ENCODE results near the gene CTSZ.
"Not testable (repeated sequence)": the region's sequence is repeated elsewhere in the genome, so short reads cannot be mapped to it uniquely, and the experiment has no call there.

The CTSZ gene

DNA sequence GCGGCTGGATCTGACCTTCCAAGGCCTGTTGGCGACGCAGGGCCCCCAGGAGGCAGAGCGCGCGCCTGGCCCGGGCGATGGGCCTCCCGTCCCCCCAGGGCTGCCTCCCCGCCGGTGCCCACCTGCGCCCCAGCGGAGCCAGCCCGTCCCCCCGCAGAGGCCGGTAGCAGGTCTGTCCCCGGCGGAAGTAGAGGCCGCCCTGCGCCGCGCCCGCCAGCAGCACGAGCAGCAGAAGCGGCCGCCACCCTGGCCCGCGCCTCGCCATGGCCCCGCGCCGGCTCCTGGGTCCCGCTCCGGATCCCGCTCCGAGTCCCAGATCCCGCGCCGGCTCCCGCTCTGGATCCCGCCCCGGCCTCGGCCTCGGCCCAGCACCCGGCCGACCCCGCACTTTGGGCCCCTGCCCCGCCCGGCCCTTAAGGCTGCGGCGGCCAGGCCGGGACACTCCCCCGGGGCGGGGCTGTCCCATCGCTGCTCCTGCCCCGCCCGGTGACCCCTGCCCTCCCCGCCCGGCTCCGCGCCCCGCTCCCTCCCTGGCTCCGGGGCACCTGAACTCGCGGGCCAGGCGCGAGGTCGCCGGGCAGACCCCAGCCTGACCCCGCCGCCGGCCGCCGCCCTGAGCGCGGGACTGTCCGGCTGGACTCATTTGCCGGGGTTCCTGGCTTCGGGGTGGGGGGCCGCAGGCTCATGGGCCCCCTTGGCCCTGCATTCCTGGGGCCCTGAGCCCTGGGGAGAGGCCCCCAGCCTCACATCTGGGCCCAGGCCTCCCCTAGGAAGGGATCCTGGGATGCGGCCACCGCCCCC is at the start of gene CTSZ:
Gene CTSZ (minus strand): TSS at position 391 of the 801 bp plus-strand sequence. CDS start 126 bp downstream, at position 265.
- no peak for DNase-seq (ENCODE audit: low spot score)

DNA sequence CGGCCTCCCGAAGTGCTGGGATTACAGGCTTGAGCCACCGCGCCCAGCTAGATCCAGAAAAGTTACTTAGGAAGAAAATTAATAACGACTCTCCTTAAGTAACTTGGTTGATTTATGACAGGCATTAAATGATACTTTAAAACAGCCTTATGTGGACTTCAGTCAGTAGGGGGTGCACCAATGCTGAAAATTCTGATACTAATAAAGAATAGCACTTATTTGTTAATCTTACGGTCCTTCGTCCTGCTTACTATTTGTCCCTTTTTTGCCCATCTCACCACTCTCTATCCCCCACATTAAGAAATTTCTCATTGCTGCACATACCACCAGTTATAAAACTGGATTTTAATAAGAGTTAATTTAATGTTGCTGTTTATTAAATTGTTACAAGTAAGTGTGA is 48.2 kb upstream of the CTSZ start:
- no peak for DNase-seq (ENCODE audit: low spot score)

DNA sequence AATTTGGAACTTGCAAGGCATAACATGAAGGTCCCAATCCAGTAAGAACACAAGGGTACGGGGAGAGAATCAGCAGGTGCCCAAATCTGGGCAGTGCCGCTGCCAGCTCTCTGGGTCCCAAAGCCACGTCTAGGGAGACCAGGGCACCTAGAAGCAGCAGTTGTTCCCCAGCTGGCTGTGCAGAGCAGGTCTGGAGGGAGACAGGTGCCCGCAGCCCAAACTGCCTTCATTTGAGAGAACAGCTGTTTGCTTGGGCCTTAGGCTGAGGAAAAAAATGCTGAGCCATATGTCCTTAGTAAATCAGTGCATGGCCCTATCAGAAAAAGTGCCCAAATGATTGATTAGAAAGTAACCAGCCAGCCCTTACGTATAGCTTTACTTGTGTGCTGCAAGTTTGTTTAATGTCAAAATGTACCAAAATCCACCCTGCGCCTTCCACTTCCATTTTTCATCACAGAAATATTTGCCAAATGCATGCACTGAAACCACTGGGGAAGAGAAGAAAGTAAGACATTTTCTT is 44.7 kb upstream of the CTSZ start:
- DNase-seq (ENCODE audit: low spot score), result no peak

DNA sequence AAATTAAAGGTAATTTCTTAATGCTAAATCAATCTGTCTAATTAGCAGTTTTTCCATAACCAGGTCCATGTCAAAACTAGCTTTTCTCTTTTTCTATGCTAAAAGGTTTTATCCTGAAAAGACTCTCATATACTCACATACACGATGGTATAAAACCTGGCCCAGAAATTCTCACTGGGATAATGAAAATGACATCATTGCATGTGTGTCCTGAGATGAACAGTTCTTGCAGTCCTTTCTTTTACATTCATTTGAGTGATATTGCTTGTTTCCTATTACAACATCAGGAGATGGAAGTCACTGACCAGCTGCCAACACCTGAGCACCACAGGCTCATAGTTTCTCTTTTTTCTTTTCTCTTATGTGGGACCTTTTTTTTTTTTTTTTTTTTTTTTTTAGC is 43.4 kb upstream of the CTSZ start:
- no peak for DNase-seq (ENCODE audit: low spot score)

DNA sequence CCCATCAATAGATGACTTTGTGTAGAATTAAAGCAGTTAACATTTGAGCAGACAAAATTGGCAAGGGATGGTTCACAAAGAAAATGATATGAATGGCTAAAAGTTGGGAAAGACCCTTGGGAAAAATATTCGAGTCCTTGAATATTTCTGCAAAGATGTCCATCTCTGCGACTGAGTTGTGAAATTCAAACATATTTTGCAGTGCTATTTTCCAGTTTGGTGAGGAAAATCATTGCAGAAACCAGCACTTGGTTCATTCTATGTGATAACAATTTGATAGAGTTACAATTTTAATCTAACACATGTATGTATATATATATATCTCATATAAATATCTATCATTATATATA is 41.6 kb upstream of the CTSZ start:
- no peak for DNase-seq (ENCODE audit: low spot score)

DNA sequence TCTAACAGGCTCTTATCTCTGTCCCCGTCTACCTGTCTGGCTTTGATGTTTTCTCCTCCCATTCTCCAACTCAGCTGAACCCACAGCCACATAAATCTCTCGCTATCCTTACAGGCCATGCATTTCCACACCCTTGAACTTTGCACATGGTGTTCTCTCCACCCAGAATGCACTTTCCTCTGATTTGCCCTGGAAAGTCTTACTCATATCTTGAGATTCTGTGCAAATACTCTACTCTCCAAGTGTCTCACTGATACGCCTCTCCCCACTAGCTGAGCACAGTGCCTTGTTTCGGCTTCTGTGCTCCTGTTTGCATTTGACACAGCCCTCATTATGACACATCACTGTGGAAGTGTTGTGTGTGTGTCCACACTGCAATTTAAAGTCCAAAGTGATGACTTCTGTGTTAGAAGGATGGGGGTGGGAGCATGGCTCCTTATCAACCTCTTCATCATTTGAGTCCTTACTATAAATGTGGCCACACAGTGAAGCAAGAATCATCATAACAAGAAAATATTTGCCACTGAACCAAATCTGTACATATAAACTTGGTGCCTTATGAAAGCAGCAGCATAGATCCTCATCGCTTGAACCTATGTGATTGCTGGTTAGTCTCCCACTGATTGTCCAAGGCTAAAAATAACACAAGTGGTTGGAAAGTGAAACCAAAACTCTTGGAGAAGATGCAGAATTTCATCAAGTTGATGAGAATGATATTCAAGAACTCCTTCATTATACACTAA is 41.1 kb upstream of the CTSZ start:
- DNase-seq (ENCODE audit: low spot score), result no peak

DNA sequence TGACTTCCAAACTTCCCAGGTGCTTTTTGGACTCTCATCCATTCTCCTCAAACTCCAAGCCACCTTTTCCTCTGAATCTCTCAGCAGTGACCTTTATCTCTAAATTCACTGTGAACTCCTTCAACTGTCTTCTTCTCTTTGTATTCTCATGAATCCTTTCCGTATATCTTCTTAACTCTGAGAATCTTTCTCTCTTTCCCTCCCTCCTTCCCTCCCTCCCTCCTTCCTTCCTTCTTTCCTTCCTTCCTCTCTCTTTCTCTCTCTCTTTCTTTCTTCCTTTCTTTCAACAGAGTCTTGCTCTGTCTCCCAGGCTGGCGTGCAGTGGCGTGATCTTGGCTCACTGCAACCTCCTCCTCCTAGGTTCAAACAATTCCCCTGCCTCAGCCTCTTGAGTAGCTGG is 39.8 kb upstream of the CTSZ start:
- no peak for DNase-seq (ENCODE audit: low spot score)

DNA sequence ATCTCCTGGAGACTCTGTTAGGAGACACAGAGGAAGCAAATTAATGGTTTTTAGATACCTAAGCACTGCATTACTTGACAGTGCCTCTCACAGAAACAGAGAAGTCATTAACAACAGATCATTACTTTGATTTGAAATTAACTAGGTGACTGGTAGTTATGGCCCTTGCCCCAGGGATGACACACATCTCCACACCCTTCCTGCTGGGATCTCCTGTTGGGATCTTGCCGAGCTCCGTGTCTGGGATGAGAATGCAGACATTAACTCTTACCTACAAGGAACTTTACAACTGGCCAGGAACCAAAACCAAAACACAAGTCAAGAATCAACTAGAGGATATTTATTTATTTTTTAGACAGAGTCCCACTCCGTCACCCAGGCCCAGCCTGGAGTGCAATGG is 37.7 kb upstream of the CTSZ start:
- no peak for DNase-seq (ENCODE audit: low spot score)

DNA sequence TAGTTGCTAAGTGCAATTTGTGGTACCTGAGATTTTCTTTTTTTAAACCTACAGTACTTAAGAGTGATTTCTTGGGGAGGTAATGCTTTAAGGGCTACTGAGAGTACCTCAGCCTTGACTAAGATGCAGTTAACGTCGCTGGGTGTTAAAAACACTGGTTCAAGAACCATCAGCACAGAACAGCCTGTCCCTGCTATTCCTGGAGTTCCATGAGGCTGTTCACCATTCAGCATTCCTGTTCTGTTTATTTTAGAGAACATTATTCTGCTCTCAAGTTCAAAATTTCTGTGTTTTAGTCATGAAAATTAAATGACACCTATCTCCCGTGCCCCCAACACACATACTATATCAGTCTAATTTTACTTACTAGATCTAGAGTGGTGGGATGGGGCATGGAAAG is 37.2 kb upstream of the CTSZ start:
- no peak for DNase-seq (ENCODE audit: low spot score)

DNA sequence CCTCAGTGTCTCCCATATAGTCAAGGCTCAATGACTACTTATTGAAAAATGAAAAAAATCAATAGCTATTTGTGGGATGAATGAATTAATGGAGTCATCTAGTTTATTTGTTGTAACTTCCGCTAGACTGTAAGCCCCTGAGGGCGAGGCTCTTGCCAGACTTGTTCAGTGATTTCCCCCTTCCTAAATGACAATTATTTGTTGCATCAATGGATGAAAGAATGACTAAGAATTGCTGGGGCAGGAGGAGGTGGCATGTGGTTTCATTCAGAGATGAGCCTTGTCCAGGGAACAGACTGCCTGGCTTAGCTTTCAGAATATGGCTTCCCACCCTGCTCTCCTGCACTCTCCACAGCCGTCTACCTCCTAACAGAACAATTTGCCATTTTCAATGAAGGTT is 36.6 kb upstream of the CTSZ start:
- DNase-seq (ENCODE audit: low spot score), result no peak

DNA sequence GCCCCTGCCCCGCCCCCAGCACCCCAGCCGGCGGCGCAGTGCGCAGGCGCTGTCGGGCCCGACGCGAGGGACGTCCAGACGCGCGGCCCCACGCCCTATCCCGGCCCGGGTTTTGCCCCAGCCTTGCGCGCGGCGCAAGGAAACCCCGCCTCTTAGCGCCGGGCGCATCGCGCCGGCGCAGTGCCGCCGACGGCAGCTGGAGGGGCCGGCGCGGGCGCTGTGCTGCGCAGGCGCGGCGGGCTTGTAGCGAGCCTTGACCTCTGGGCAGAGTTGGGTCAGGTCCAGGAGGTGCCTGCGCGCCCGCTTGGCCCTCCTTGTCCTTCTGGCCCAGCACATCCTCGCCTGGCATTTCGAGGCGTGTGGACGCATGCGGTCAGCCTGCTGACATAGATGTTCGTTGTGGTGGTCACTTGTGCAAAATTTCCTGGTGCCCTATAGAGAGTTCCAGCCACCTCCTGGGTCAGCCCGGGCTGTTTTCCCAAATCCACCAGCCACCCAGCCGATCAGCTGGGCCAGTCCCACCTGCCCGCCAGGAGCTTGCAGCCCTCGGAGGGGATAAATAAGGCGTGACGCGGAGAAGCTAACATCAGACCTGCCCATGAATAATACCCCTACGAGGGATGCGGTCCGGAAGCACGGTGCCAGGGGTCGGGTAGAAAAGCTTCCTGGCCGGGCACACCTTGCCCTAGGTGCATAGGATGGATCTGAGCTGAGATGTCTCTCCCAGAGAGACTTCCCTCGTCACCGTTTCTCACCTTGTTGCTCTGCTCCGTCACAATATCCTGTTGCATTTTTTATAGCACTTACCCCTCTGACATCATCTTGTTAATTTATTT is 36.0 kb upstream of the CTSZ start:
- peak; percentile 92 for DNase-seq (ENCODE audit: low spot score)

DNA sequence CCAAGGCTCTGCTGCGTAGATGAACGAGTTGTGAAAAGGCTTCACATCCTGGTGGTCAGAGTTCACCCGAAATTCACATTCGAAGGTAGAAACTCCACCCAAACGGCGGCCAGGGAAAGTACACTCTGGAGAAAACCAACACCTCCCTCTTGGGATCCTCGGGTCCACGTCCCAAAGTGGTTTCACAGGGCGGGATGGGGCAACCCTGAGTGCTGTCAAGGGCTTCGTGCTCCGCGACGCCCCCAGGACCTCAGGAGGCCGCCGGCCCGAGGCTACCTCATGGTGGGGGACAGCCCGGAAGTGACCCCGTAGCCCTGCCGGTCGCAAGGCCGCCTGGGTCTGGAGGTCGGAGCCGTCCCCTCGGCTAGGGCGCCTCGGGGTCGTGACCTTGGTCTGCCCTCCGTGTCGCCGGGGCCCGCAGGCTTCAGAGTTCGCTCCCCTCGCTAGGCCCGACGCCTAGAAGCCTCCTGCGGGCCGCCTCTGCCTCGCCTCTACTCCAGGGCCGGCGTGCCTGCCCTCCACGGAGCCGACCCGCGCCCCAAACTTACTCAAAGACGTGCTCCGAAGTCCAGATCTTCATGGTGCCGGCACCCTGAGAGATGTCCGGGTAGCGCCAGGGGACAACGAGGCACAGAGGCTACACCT is 35.2 kb upstream of the CTSZ start, which contains the start of gene PRELID3B:
Gene PRELID3B (minus strand): TSS at position 636 of the 645 bp plus-strand sequence. CDS start 56 bp downstream, at position 580.
- no peak for DNase-seq (ENCODE audit: low spot score)

DNA sequence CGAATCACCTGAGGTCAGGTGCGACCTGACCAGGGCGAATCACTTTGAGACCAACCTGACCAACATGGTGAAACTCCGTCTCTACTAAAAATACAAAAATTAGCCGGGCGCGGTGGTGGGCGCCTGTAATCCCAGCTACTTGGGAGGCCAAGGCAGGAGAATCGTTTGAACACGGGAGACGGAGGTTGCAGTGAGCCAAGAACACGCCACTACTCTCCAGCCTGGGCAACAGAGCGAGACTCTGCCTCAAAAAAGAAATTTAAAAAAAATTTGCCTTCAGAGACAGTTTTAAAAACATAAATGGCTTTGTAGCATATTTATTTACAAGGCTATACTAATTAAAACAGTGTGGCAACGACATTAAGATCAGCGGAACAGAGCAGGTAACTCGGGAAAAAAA is 34.4 kb upstream of the CTSZ start:
- DNase-seq (ENCODE audit: low spot score), result not testable (repeated sequence)

DNA sequence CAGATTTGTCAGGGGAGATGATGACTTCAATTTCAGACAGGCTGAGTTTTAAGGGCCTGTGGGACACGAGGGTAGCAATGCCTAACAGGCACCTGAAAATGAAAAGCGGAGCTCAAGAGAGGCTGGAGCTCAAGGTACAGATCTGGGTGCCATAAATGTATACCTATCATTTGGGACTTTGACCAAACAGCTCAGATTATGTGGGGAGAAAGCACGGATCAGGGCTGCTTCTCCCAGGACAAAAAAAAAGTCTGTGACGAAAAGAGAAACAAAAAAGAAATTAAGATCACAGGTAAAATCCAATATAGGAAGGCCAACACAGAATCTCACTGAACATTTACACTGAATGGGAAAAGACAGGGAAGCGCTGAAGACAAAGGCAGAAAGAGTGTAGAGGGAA is 33.6 kb upstream of the CTSZ start:
- no peak for DNase-seq (ENCODE audit: low spot score)

DNA sequence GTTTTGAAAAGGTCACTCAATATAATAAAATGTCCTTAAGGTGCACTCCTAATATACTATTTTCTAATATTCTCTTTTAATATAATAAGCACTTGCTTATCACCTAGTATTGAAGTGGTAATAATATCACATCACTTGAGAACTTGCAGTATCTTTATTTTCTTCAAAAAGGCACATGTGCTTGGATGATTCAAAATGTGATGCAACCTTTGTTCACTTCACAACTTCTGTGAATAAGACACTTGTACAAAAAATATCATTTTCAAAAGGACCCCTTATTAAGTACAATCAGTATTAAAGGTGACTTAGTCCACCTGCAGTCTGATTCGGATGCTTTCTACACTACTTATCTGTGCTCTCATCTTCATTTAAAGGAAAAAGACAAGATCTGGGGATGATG is 32.2 kb upstream of the CTSZ start:
- DNase-seq (ENCODE audit: low spot score), result no peak

DNA sequence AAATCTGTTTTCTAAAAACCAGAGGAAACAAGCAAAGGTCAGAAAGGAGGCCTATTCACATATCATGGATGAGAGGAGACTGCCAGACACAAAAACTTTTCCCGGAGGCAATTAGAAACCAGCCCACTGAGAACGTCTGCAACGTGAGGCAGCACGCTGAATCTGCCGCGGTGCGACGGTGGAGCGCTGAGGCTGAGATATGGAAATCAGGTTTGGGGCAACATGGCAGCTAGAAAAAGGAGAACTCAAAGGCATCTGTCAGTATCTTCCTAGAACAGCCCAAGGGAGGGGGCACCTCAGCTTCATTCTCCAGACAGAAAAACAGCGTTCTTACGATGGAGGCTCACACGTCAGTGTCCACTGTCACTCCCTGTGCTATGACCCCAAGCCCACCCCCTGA is 30.3 kb upstream of the CTSZ start:
- DNase-seq (ENCODE audit: low spot score), result no peak

DNA sequence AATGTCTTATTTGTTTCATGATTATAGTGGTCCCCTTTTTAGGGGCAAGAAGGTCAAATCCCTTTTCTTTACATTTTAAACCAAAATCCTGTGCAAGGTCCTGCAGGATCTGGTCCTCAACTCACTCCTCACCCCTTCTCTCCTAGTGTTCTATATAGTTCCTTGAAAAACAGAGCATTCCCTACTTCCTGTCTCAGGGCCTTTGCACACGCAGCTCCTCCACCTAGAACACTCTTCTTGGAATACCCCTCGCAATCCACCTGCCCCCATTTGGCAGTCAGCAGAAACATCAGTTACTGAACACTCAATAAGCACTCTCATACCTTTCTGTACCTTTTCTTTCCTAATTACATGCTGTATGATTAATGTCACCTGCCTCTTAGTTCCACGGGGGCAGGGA is 28.3 kb upstream of the CTSZ start:
- no peak for DNase-seq (ENCODE audit: low spot score)

DNA sequence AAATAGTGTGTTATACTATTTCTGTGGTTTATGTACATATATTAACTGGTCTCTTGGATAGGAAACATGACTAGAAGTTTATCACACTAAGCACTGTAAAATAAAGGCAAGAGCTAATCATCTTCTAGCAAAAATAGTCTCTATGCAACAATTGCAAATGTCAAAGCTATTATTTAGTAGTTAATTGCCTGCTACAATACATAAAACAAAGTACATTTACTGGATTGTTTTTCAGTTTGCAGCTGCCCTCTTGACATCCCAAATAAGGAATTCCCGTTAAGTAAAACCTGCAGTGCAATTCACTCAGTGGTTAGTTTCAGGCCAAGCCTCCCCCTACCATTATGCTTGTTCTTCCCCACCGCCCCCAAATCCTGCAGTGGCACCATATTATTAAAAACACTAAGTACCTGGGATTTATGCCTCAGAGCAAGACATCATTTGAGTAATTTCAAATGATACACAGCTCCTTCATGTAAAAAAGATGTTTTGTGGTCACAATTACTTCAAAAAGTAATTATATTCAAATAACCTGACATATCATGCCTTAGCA is 26.6 kb upstream of the CTSZ start:
- DNase-seq (ENCODE audit: low spot score), result no peak

DNA sequence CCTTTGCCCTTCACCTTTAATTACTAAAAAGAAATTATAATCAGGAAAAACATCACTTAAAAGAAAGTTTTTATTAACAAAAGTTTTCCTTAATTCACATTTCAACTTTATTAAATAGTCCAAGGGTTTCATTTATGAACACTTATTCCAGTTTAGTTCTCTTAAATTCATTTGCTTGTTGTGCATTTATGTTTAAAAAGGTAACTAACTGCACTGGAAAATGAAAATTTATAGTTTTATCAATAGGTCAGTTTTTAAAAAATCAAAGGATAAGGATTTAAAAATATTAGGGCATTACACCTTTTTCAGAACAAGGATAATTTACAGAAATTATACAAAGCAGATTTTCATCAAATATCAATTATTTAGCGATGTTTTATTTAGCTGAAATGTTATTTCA is 26.0 kb upstream of the CTSZ start:
- no peak for DNase-seq (ENCODE audit: low spot score)

DNA sequence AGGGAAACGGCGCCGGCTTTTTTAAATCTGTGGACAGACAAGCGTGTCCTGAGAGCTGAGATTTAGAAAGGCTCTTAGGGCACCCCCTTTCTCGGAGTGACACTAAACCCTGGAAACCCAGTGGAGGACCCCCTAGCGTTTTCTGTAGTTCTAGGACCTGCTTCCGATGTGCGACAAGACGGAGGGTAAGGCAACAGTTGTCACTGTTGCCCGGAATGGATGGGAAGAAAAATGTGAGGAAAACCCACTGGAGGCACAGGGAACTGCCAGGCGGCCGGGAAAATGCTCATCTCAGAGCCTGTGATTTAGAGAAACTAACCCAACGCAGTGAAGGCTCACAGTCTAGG is 25.6 kb upstream of the CTSZ start:
- no peak for DNase-seq (ENCODE audit: low spot score)

DNA sequence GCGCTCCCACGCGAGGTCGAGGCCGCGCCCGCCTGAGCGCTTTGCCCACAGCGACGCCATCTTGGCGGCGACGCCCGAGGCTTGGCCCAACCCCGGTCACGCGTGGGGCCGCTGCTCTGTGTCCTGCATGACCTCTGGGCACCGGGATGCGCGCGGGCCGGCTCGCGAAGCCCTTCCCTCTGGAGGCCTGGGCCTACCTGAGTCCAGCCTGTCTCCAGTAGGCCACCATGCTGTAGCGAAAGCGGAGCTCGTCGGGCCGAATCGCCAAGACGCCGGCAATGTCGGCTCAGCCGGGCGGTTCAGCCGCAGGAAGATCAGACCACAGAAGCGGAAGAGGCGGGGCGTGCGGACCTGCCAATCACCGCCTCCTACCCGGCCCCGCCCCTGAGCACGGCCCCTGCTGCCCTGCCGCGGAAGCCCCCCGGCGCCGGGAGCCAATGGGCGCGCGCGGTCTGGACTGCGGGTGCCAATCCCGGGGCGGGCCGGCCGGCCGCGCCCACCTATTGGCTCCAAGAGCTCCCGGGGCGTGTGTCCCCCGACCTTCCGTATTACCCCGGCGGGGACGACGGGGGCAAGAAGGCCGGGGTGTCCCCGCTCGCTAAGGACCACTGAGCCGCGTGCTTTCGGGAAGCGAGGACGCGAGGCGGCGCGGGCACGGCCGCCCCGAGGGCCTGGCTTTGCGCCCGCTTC is 25.1 kb upstream of the CTSZ start, which contains the start of gene ATP5F1E:
Gene ATP5F1E (minus strand): TSS at position 313 of the 690 bp plus-strand sequence. CDS start 84 bp downstream, at position 229.
- peak; percentile 93 for DNase-seq (ENCODE audit: low spot score)
